ENCODE results near the gene SLC15A5.

SLC15A5 gene

DNA sequence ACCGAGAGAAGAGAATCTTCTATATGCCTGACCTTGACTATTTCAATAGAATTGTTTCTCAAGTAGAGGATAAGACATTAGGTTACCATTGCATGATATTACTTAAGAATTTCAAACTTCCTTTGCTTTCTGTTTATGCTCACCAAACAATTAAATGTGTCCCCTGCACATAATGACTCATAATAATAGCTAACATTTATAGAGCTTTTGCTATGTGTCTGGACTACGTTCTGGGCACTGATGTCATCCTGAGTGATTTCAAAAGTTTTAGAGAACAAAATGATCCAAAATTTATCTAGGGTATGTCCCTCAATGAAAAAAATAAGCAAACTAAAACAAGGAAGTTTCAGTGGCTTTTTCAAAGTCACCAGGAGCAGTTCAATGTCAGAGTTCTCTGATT, 38.8 kb downstream of the SLC15A5 start:
- H3K9me3 ChIP-seq: no peaks in the 10 kb centered on the region
- H3K4me3 ChIP-seq (ENCODE audit: low read depth, low read length): no peak overlapping the region
- H3K36me3 ChIP-seq: no peaks in the 10 kb centered on the region
- DNase-seq: no peak
- H3K4me1 ChIP-seq: no peaks in the 10 kb centered on the region
- no peaks in the 10 kb centered on the region for H3K27me3 ChIP-seq
- TF ChIP-seq, protein P1, sequence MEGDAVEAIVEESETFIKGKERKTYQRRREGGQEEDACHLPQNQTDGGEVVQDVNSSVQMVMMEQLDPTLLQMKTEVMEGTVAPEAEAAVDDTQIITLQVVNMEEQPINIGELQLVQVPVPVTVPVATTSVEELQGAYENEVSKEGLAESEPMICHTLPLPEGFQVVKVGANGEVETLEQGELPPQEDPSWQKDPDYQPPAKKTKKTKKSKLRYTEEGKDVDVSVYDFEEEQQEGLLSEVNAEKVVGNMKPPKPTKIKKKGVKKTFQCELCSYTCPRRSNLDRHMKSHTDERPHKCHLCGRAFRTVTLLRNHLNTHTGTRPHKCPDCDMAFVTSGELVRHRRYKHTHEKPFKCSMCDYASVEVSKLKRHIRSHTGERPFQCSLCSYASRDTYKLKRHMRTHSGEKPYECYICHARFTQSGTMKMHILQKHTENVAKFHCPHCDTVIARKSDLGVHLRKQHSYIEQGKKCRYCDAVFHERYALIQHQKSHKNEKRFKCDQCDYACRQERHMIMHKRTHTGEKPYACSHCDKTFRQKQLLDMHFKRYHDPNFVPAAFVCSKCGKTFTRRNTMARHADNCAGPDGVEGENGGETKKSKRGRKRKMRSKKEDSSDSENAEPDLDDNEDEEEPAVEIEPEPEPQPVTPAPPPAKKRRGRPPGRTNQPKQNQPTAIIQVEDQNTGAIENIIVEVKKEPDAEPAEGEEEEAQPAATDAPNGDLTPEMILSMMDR (IDR thresholded peaks at IDR 0.05; ENCODE audit: low read depth, low read length): no peak

DNA sequence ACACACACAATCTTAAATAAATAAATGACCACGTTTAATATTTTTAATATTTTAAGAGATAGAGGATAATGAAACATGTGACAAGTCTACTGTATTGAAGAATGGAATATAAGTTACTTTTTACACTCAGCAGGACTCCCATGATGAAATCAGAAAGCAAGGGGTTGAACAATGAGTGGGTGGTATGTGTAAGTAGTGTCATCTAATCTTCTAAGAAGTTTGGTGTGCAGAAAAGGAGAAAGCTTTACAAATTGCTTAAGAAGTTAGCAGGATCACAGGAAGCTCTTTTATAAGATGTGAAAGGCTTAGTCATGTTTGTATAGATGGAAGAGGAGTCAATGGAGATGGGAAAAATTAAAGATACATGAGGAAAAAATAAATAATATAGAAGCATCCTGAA, 47.8 kb downstream of the SLC15A5 start:
- Histone ChIP-seq H3K36me3 (no peaks in the 10 kb centered on the region), H3K9me3 (no peaks in the 10 kb centered on the region), H3K4me1 (no peaks in the 10 kb centered on the region), H3K27me3 (no peaks in the 10 kb centered on the region), H3K4me3 (ENCODE audit: low read depth, low read length) (no peak overlapping the region)
- DNase-seq: no peak
- TF ChIP-seq, protein P1 (IDR thresholded peaks at IDR 0.05; ENCODE audit: low read depth, low read length): no peak

DNA sequence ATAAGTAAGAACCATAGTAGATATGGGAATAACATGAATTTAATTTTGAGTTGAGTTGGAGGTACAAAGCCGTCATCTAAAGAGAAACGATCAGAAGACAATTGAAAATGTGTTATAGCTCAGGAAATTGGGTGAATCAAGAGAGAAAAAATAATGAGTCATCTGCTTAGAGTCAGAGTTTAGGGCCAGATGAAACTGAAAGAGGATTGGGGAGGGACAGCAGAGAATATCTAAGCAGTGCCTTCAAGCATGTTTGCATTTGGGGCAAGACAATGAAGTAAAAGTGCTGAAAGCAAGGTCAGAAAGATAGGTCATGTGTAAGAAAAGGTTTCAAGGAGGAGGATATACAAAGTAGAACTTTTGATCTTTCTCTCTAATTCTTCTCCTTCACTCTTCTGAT, 49.4 kb downstream of the SLC15A5 start:
- no peaks in the 10 kb centered on the region for H3K27me3 ChIP-seq
- H3K4me1 ChIP-seq: no peaks in the 10 kb centered on the region
- H3K36me3 ChIP-seq: no peaks in the 10 kb centered on the region
- no peak for DNase-seq
- H3K9me3 ChIP-seq: no peaks in the 10 kb centered on the region
- H3K4me3 ChIP-seq (ENCODE audit: low read depth, low read length): no peak overlapping the region
- TF ChIP-seq, protein P1 (IDR thresholded peaks at IDR 0.05; ENCODE audit: low read depth, low read length): no peak

DNA sequence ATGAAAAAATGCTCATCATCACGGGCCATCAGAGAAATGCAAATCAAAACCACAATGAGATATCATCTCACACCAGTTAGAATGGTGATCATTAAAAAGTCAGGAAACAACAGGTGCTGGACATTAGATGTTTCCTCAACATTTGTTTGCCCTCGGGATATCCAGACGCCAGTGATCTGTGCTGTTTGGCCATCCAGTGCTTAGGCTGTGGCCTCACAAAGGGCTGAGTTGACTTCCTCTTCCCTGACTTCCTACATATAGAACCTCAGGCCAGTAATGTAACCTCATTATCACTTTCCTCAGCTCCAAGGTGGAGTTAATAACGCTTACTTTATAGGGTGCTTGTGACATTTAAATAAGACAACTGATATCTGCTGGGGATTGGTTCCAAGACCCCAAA, 51.8 kb downstream of the SLC15A5 start:
- Histone ChIP-seq H3K27me3 (no peaks in the 10 kb centered on the region), H3K4me1 (no peaks in the 10 kb centered on the region), H3K4me3 (ENCODE audit: low read depth, low read length) (no peak overlapping the region), H3K36me3 (no peaks in the 10 kb centered on the region), H3K9me3 (no peaks in the 10 kb centered on the region)
- TF ChIP-seq, protein P1 (IDR thresholded peaks at IDR 0.05; ENCODE audit: low read depth, low read length): no peak
- DNase-seq: no peak

DNA sequence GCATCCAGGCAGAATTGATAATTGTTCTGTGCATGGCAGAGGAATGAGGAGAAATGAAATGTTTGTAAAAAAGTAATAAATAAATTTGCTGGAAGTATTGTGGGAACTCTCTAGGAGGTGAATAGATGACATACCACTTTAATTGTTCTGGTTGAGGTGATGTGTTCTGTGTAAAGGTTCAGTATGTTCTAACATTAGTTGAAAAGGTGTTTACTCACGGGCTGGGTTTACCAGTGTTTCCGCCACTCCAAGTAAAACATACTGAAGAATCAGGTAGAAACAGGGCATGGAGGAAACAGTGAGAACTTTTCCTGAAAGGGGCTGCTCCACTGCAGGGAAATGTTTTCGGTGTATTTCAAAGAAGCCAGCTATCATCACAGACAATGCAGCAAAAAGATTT, 53.3 kb downstream of the SLC15A5 start:
- no peaks in the 10 kb centered on the region for H3K27me3 ChIP-seq
- no peaks in the 10 kb centered on the region for H3K9me3 ChIP-seq
- TF ChIP-seq, protein P1 (IDR thresholded peaks at IDR 0.05; ENCODE audit: low read depth, low read length): no peak
- H3K4me1 ChIP-seq: no peaks in the 10 kb centered on the region
- no peak overlapping the region for H3K4me3 ChIP-seq (ENCODE audit: low read depth, low read length)
- no peak for DNase-seq
- no peaks in the 10 kb centered on the region for H3K36me3 ChIP-seq

DNA sequence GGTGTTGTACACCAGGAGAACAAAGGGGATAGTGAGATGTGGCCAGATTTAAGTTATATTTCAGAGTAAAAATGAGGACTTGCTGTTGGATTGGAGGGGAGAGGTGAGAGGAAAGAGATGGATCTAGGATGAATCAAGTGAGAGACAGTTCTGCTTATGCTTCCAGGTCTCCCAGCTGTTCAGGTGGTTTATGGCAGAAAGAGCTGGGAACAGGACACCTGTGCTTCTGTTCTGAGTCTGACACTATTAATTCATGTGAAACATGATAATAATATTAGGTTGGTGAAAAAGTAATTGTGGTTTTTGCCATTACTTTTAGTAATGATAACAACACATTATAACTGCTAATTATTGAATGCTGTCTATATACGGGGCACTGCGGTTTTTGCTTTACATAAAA, 55.7 kb downstream of the SLC15A5 start:
- no peaks in the 10 kb centered on the region; the same call in 1 of the 2 replicates for H3K27me3 ChIP-seq
- no peak overlapping the region for H3K4me3 ChIP-seq (ENCODE audit: low read depth, low read length)
- TF ChIP-seq, protein P1 (IDR thresholded peaks at IDR 0.05; ENCODE audit: low read depth, low read length): no peak
- no peaks in the 10 kb centered on the region for H3K36me3 ChIP-seq
- DNase-seq: no peak
- H3K4me1 ChIP-seq: no peaks in the 10 kb centered on the region
- no peaks in the 10 kb centered on the region for H3K9me3 ChIP-seq
